H9 (cell line): ENCODE results near the gene STX2. TPM values are rescaled to one million over a fixed set of nuclear protein-coding genes. Genes with fewer than 3 reads are reported as not detected.

Experiments
- DNase-seq: peaks from one replicate; pipeline ENCODE4 v3.0.0-alpha.2; 2017
- H2AFZ ChIP-seq: one replicate; pipeline ENCODE4 v1.6.1; 2013; ENCODE audit warnings: mild to moderate bottlenecking, low read length, control low read depth, moderate library complexity
- H2AK5ac ChIP-seq: 2 replicates; pipeline ENCODE4 v1.6.1; 2013; ENCODE audit warnings: low read length, control low read depth, mixed read lengths; ENCODE audit not compliant: insufficient read length
- H2BK120ac ChIP-seq: one replicate; pipeline ENCODE4 v1.6.1; 2013; ENCODE audit warnings: low read depth, mild to moderate bottlenecking, low read length, control low read depth, inconsistent platforms; ENCODE audit not compliant: poor library complexity, severe bottlenecking
- H2BK12ac ChIP-seq: 2 replicates; pipeline ENCODE4 v1.6.1; 2013; ENCODE audit warnings: low read length, control low read depth, mixed read lengths, low read depth; ENCODE audit not compliant: insufficient read length
- H2BK15ac ChIP-seq: 2 replicates; pipeline ENCODE4 v1.6.1; 2013; ENCODE audit warnings: low read depth, low read length, control low read depth
- H2BK20ac ChIP-seq: one replicate; pipeline ENCODE4 v1.6.1; 2013; ENCODE audit warnings: low read depth, mild to moderate bottlenecking, low read length, control low read depth, inconsistent platforms; ENCODE audit not compliant: poor library complexity, severe bottlenecking
- H2BK5ac ChIP-seq: 2 replicates; pipeline ENCODE4 v1.6.1; 2013; ENCODE audit warnings: low read length, control low read depth, mixed read lengths; ENCODE audit not compliant: insufficient read length
- H3K14ac ChIP-seq: 2 replicates; pipeline ENCODE4 v1.6.1; 2013; ENCODE audit warnings: low read length, control low read depth; ENCODE audit not compliant: insufficient read depth
- H3K18ac ChIP-seq: 2 replicates; pipeline ENCODE4 v1.6.1; 2013; ENCODE audit warnings: low read depth, mild to moderate bottlenecking, mixed read lengths, low read length, control low read depth; ENCODE audit not compliant: insufficient read length
- H3K23ac ChIP-seq: 2 replicates; pipeline ENCODE4 v1.6.1; 2013; ENCODE audit warnings: low read length, control low read depth, mixed read lengths, low read depth; ENCODE audit not compliant: insufficient read length
- H3K23me2 ChIP-seq: 2 replicates; pipeline ENCODE4 v1.6.1; 2013; ENCODE audit warnings: low read depth, mild to moderate bottlenecking, mixed read lengths, low read length, control low read depth; ENCODE audit not compliant: insufficient read length, poor library complexity, severe bottlenecking
- H3K27ac ChIP-seq: 2 replicates; pipeline ENCODE4 v1.5.1; 2013; ENCODE audit warnings: low read length, control low read depth, mixed read lengths, low read depth; ENCODE audit not compliant: insufficient read length
- H3K27me3 ChIP-seq: 2 replicates; pipeline ENCODE4 v1.6.1; 2013; ENCODE audit warnings: low read length, control low read depth, inconsistent platforms; ENCODE audit not compliant: insufficient read depth
- H3K4ac ChIP-seq: 2 replicates; pipeline ENCODE4 v1.6.1; 2013; ENCODE audit warnings: low read depth, mild to moderate bottlenecking, control low read depth, inconsistent platforms, low read length, moderate library complexity
- H3K4me1 ChIP-seq: 2 replicates; pipeline ENCODE4 v1.6.1; 2013; ENCODE audit warnings: low read length, control low read depth, inconsistent platforms; ENCODE audit not compliant: insufficient read depth
- H3K4me2 ChIP-seq: 2 replicates; pipeline ENCODE4 v1.6.1; 2013; ENCODE audit warnings: low read length, control low read depth, mixed read lengths; ENCODE audit not compliant: insufficient read length, insufficient read depth
- H3K56ac ChIP-seq: 2 replicates; pipeline ENCODE4 v1.6.1; 2013; ENCODE audit warnings: low read depth, mild to moderate bottlenecking, mixed read lengths, low read length, control low read depth; ENCODE audit not compliant: insufficient read length
- H3K79me1 ChIP-seq: 2 replicates; pipeline ENCODE4 v1.6.1; 2013; ENCODE audit warnings: low read depth, mild to moderate bottlenecking, moderate library complexity, low read length, control low read depth, inconsistent platforms; ENCODE audit not compliant: insufficient read depth, poor library complexity, severe bottlenecking
- H3K79me2 ChIP-seq: 2 replicates; pipeline ENCODE4 v1.6.1; 2013; ENCODE audit warnings: low read length, control low read depth, inconsistent platforms; ENCODE audit not compliant: insufficient read depth
- H3K9ac ChIP-seq: 2 replicates; pipeline ENCODE4 v1.6.1; 2013; ENCODE audit warnings: low read length, control low read depth, mixed read lengths; ENCODE audit not compliant: insufficient read length; ENCODE audit errors: extremely low read depth
- H3K9me3 ChIP-seq: one replicate; pipeline ENCODE4 v1.6.1; 2013; ENCODE audit warnings: low read depth, low read length, inconsistent platforms; ENCODE audit not compliant: control insufficient read depth
- H3T11ph ChIP-seq: one replicate; pipeline ENCODE4 v1.6.1; 2013; ENCODE audit warnings: mild to moderate bottlenecking, low read length, control low read depth, inconsistent platforms
- H4K20me1 ChIP-seq: one replicate; pipeline ENCODE4 v1.6.1; 2013; ENCODE audit not compliant: control insufficient read depth, insufficient read length, insufficient read depth
- H4K5ac ChIP-seq: 2 replicates; pipeline ENCODE4 v1.6.1; 2013; ENCODE audit warnings: low read depth, mild to moderate bottlenecking, mixed read lengths, low read length, control low read depth; ENCODE audit not compliant: insufficient read length
- H4K8ac ChIP-seq: replicated peaks from 2 replicates; pipeline ENCODE4 v1.6.1; 2013; ENCODE audit warnings: low read length, control low read depth, mixed read lengths, low read depth; ENCODE audit not compliant: insufficient read length
- H4K91ac ChIP-seq: 2 replicates; pipeline ENCODE4 v1.6.1; 2013; ENCODE audit warnings: low read depth, mild to moderate bottlenecking, moderate library complexity, mixed read lengths, low read length, control low read depth; ENCODE audit not compliant: insufficient read length
- H3K27ac Mint-ChIP-seq, 3 experiments: 2 replicates in 2 of 3; 3 replicates in 1 of 3; pipeline ENCODE4 v1.8.0; 2020 to 2021; ENCODE audit warnings: mixed read lengths in 3 of 3, mild to moderate bottlenecking in 1 of 3, moderate library complexity in 1 of 3
- H3K27me3 Mint-ChIP-seq: 2 replicates; pipeline ENCODE4 v1.8.0; 2021; ENCODE audit warnings: low read depth, mild to moderate bottlenecking, moderate library complexity, mixed read lengths
- H3K36me3 Mint-ChIP-seq, 3 experiments: 2 replicates in 2 of 3; 3 replicates in 1 of 3; pipeline ENCODE4 v1.8.0; 2020 to 2021; ENCODE audit warnings: low read depth in 3 of 3, mixed read lengths in 3 of 3; ENCODE audit not compliant: insufficient read depth in 1 of 3
- H3K4me1 Mint-ChIP-seq, 2 experiments: 2 replicates each; pipeline ENCODE4 v1.8.0; 2020; ENCODE audit warnings: mixed read lengths in 2 of 2
- H3K4me3 Mint-ChIP-seq, 2 experiments: 2 replicates in 1 of 2; 3 replicates in 1 of 2; pipeline ENCODE4 v1.8.0; 2020 to 2021; ENCODE audit warnings: mild to moderate bottlenecking in 2 of 2, mixed read lengths in 2 of 2, moderate library complexity in 1 of 2
- H3K9me3 Mint-ChIP-seq, 2 experiments: 2 replicates in 1 of 2; 3 replicates in 1 of 2; pipeline ENCODE4 v1.8.0; 2020; ENCODE audit warnings: mild to moderate bottlenecking in 2 of 2, mixed read lengths in 2 of 2, moderate library complexity in 1 of 2
- WGBS: extraction: QIAGEN DNeasy Blood & Tissue Kit; methylation state at CpG from one replicate; pipeline ENCODE4 v1.1.7; 2013; ENCODE audit warnings: missing lambda C conversion rate, low lambda C conversion rate, mixed read lengths; ENCODE audit not compliant: insufficient read length; ENCODE audit errors: extremely low coverage; 5-methylcytosine and 5-hydroxymethylcytosine counted together
- total RNA-seq: library from RNA; stranded (reverse); gene quantifications from 2 replicates; pipeline ENCODE4 v1.2.1, GENCODE V29; 2021
- TF ChIP-seq, protein P1 (sequence below): fragments of 200-600 bp; sonication (generic); conservative IDR thresholded peaks from 3 replicates; pipeline ENCODE4 v1.8.0; 2021; ENCODE audit warnings: antibody characterized with exemption, mild to moderate bottlenecking

Gene STX2
- total RNA-seq, 1 experiment from 2014 or later, result 19.4 TPM

DNA sequence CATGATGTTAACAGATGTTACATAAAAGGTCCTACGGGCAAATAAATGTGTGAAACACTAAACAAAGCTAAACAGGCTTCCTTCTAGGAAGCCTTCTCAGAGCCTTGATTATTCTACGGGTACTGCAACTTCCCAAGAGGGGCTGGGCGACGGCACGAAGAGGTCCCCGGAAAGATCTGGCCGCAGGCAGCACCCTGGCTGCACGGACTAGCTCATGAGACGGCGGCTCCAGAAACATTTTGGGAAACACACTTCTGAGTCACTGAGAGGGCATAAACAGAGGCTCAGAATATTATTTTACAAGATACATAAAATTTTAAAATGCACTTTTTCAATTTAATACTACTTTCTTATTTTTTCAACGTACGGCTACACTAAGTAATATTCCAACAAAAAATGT lies 19.4 kb downstream of the STX2 start:
- H3K23ac ChIP-seq, result no peak overlapping the region
- H2BK15ac ChIP-seq, result no peak overlapping the region
- no peak overlapping the region for H3K27ac ChIP-seq
- no peak overlapping the region for H2BK20ac ChIP-seq
- no peak overlapping the region for H4K5ac ChIP-seq
- H3K4me2 ChIP-seq, result no peak overlapping the region
- no peak overlapping the region for H2BK12ac ChIP-seq
- Mint-ChIP-seq H3K27me3 (peaks cover 2% of the 10 kb centered on the region; the same call in 1 of the 2 replicates), H3K27ac (no peak overlapping the region; a peak in 1 of 7 replicates), H3K36me3 (peaks cover 12 to 30% (median 29%) of the 10 kb centered on the region in 3 experiments), H3K9me3 (no peaks in the 10 kb centered on the region; a peak in 1 of 5 replicates), H3K4me3 (no peak overlapping the region), H3K4me1 (peaks cover 32 to 36% of the 10 kb centered on the region in 2 experiments)
- TF ChIP-seq, protein P1, sequence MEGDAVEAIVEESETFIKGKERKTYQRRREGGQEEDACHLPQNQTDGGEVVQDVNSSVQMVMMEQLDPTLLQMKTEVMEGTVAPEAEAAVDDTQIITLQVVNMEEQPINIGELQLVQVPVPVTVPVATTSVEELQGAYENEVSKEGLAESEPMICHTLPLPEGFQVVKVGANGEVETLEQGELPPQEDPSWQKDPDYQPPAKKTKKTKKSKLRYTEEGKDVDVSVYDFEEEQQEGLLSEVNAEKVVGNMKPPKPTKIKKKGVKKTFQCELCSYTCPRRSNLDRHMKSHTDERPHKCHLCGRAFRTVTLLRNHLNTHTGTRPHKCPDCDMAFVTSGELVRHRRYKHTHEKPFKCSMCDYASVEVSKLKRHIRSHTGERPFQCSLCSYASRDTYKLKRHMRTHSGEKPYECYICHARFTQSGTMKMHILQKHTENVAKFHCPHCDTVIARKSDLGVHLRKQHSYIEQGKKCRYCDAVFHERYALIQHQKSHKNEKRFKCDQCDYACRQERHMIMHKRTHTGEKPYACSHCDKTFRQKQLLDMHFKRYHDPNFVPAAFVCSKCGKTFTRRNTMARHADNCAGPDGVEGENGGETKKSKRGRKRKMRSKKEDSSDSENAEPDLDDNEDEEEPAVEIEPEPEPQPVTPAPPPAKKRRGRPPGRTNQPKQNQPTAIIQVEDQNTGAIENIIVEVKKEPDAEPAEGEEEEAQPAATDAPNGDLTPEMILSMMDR, result no peak
- H3K18ac ChIP-seq, result no peak overlapping the region
- no peak overlapping the region for H3K4ac ChIP-seq
- H4K20me1 ChIP-seq, result no peaks in the 10 kb centered on the region
- H4K8ac ChIP-seq, result no peak overlapping the region
- no CpG with 5 or more reads among the region's 12 CpGs for WGBS
- DNase-seq, result no peak
- no peaks in the 10 kb centered on the region for H3K9me3 ChIP-seq
- no peak overlapping the region for H3K56ac ChIP-seq
- no peaks in the 10 kb centered on the region for H3K23me2 ChIP-seq
- H2AK5ac ChIP-seq, result no peak overlapping the region
- no peak overlapping the region for H4K91ac ChIP-seq
- H3K9ac ChIP-seq, result no peak overlapping the region
- no peak overlapping the region for H2BK120ac ChIP-seq
- no peak overlapping the region for H3T11ph ChIP-seq
- no peak overlapping the region for H3K14ac ChIP-seq
- H2AFZ ChIP-seq, result no peak overlapping the region
- no peak overlapping the region for H2BK5ac ChIP-seq
- H3K4me1 ChIP-seq, result peaks cover 4% of the 10 kb centered on the region; the same call in 1 of the 2 replicates
- H3K79me2 ChIP-seq, result no peaks in the 10 kb centered on the region
- no peaks in the 10 kb centered on the region for H3K79me1 ChIP-seq
- H3K27me3 ChIP-seq, result no peaks in the 10 kb centered on the region
